Measurements from ENCODE around the gene SLC35E2B. TPM values are rescaled to one million over a fixed set of nuclear protein-coding genes. Genes with fewer than 3 reads are reported as not detected.
"Not testable (repeated sequence)": the region's sequence is repeated elsewhere in the genome, so short reads cannot be mapped to it uniquely, and the experiment has no call there.

Gene SLC35E2B
- total and polyA plus RNA-seq, 2 of the 13 experiments (the other 11 are each of a cell fraction or from before 2014, with no cell fraction given): 14.1 to 19.7 TPM

GRCh38 chr1:1658583-1659549 is 33.7 kb downstream of the SLC35E2B start, which contains the start of gene CDK11B (continued):
- TF ChIP-seq CTCF (CRISPR knock-in tag; IDR thresholded peaks at IDR 0.05) (peak; percentile 51), KDM5A (IDR thresholded peaks at IDR 0.05; ENCODE audit: borderline replicate concordance, low read length) (peak; percentile 94), NFYB (CRISPR knock-in tag; IDR thresholded peaks at IDR 0.05) (peak; percentile 41; the same call in 1 of the 2 replicates), PATZ1 (CRISPR knock-in tag; IDR thresholded peaks at IDR 0.05) (0 out of 2 replicates have a peak, but pooled peaks have one; percentile 10), GABPA (IDR thresholded peaks at IDR 0.05; ENCODE audit: low read depth, low read length) (peak; percentile 69), GABPA (CRISPR knock-in tag; IDR thresholded peaks at IDR 0.05; ENCODE audit: low read depth) (peak; percentile 91), ZNF703 (CRISPR knock-in tag; IDR thresholded peaks at IDR 0.05; ENCODE audit: borderline replicate concordance) (0 out of 2 replicates have a peak, but pooled peaks have one; percentile 37), NFYC (CRISPR knock-in tag; IDR thresholded peaks at IDR 0.05) (0 out of 2 replicates have a peak, but pooled peaks have one; percentile 23), CREM (IDR thresholded peaks at IDR 0.05) (peak; percentile 96), CREM (CRISPR knock-in tag; IDR thresholded peaks at IDR 0.05) (peak; percentile 83), ARNT2 (CRISPR knock-in tag; IDR thresholded peaks at IDR 0.05; ENCODE audit: low read depth) (0 out of 2 replicates have a peak, but pooled peaks have one; percentile 35), HOXA3 (CRISPR knock-in tag; IDR thresholded peaks at IDR 0.05) (peak; percentile 99), SAP130 (CRISPR knock-in tag; IDR thresholded peaks at IDR 0.05; ENCODE audit: low read depth) (peak; percentile 69), PHF21A (CRISPR knock-in tag; IDR thresholded peaks at IDR 0.05) (peak; percentile 53; the same call in 1 of the 2 replicates), KAT8 (CRISPR knock-in tag; IDR thresholded peaks at IDR 0.05) (peak; percentile 96), MAX (IDR thresholded peaks at IDR 0.05) (peak; percentile 61), ZHX2 (IDR thresholded peaks at IDR 0.05; ENCODE audit: low read depth) (peak; percentile 99), ZFX (CRISPR knock-in tag; IDR thresholded peaks at IDR 0.05; ENCODE audit: low read depth) (peak; percentile 56; the same call in 1 of the 2 replicates)
- not testable (repeated sequence) for TF ChIP-seq ZHX2 (CRISPR knock-in tag; IDR thresholded peaks at IDR 0.05; ENCODE audit: borderline replicate concordance)

Data from HepG2 (cell line).